Esophagus muscularis mucosa (tissue), 4 donors: Measurements from ENCODE around the gene SLC9A8.

Experiments
- CTCF ChIP-seq, 3 experiments: fragments of 200-600 bp in 2 of 3; fragments of 450-650 bp in 1 of 3; sonication (generic) in 2 of 3; IDR thresholded peaks; one replicate each; pipeline ENCODE4 v1.5.1; 2017 to 2019; ENCODE audit warnings: antibody characterized with exemption in 3 of 3, mild to moderate bottlenecking in 2 of 3, moderate library complexity in 1 of 3
- EP300 ChIP-seq: sonication (generic); formaldehyde crosslinking; IDR thresholded peaks from one replicate; pipeline ENCODE4 v1.6.1; 2017; ENCODE audit warnings: antibody characterized with exemption
- POLR2A ChIP-seq: fragments of 450-650 bp; IDR thresholded peaks from one replicate; pipeline ENCODE4 v1.6.1; 2017; ENCODE audit warnings: antibody characterized with exemption, moderate library complexity, mild to moderate bottlenecking, low read depth
- POLR2AphosphoS5 ChIP-seq, 2 donors: sonication (generic); formaldehyde crosslinking; IDR thresholded peaks; one replicate each; pipeline ENCODE4 v1.6.1; 2017; ENCODE audit warnings: antibody characterized with exemption in 2 of 2

GRCh38 chr20:49919461-49919860 lies 106.8 kb downstream of the SLC9A8 start:
- TF ChIP-seq POLR2A = no peak
- no peak for TF ChIP-seq CTCF (IDR thresholded peaks at IDR 0.05)
- no peak for TF ChIP-seq POLR2AphosphoS5 (IDR thresholded peaks at IDR 0.05)
- TF ChIP-seq EP300 = no peak
